GM23338 (cell line): Measurements from ENCODE around the gene ABHD17A. TPM values are rescaled to one million over a fixed set of nuclear protein-coding genes. Genes with fewer than 3 reads are reported as not detected.

Experiments
- ATAC-seq: fragments of 200-7000 bp; cut with Tn5 transposase; 3 replicates; pipeline ENCODE4 v1.9.1; 2020
- DNase-seq: peaks from one replicate; pipeline ENCODE4 v3.0.0-alpha.2; 2015; ENCODE audit warnings: low spot score
- H2AFZ ChIP-seq: fragments of 200-600 bp; sonication (generic); 2 replicates; pipeline ENCODE4 v1.8.0; 2016; ENCODE audit warnings: antibody characterized with exemption, mild to moderate bottlenecking, moderate library complexity
- H3F3A ChIP-seq: fragments of 200-600 bp; sonication (generic); replicated peaks from 2 replicates; pipeline ENCODE4 v1.8.0; 2017; ENCODE audit warnings: antibody characterized with exemption, mixed run types, low read depth
- H3K27ac ChIP-seq: fragments of 200-600 bp; sonication (generic); 2 replicates; pipeline ENCODE4 v1.6.1; 2016; ENCODE audit warnings: low read depth
- H3K27me3 ChIP-seq: fragments of 200-600 bp; sonication (generic); 2 replicates; pipeline ENCODE4 v1.8.0; 2016; ENCODE audit warnings: mild to moderate bottlenecking, mixed run types, moderate library complexity; ENCODE audit not compliant: insufficient read depth
- H3K36me3 ChIP-seq: fragments of 200-600 bp; sonication (generic); 2 replicates; pipeline ENCODE4 v1.8.0; 2016; ENCODE audit warnings: mild to moderate bottlenecking; ENCODE audit not compliant: insufficient read depth
- H3K4me1 ChIP-seq: fragments of 200-600 bp; sonication (generic); 2 replicates; pipeline ENCODE4 v1.8.0; 2016; ENCODE audit warnings: mild to moderate bottlenecking, moderate library complexity; ENCODE audit not compliant: insufficient read depth
- H3K4me2 ChIP-seq: fragments of 200-600 bp; sonication (generic); 2 replicates; pipeline ENCODE4 v1.7.1; 2017; ENCODE audit warnings: mixed run types
- H3K4me3 ChIP-seq: fragments of 200-600 bp; sonication (generic); 2 replicates; pipeline ENCODE4 v1.6.1; 2016; ENCODE audit warnings: mixed run types
- H3K79me2 ChIP-seq: fragments of 200-600 bp; sonication (generic); replicated peaks from 2 replicates; pipeline ENCODE4 v1.8.0; 2017; ENCODE audit warnings: mild to moderate bottlenecking; ENCODE audit not compliant: insufficient read depth
- H3K9me2 ChIP-seq: fragments of 200-600 bp; sonication (generic); 2 replicates; pipeline ENCODE4 v1.8.0; 2017; ENCODE audit not compliant: insufficient read depth
- H4K20me1 ChIP-seq: fragments of 200-600 bp; sonication (generic); replicated peaks from 2 replicates; pipeline ENCODE4 v1.8.0; 2017; ENCODE audit warnings: mild to moderate bottlenecking; ENCODE audit not compliant: insufficient read depth
- H3K27ac Mint-ChIP-seq: 2 replicates; pipeline ENCODE4 v1.8.0; 2020; ENCODE audit warnings: inconsistent platforms, mild to moderate bottlenecking, moderate library complexity, mixed read lengths
- H3K27me3 Mint-ChIP-seq: 3 replicates; pipeline ENCODE4 v1.8.0; 2022; ENCODE audit warnings: low read depth, mild to moderate bottlenecking, moderate library complexity, mixed read lengths, inconsistent platforms; ENCODE audit not compliant: insufficient read depth, poor library complexity
- H3K36me3 Mint-ChIP-seq: 3 replicates; pipeline ENCODE4 v1.8.0; 2021; ENCODE audit warnings: low read depth, mild to moderate bottlenecking, inconsistent platforms, moderate library complexity, mixed read lengths
- H3K4me1 Mint-ChIP-seq: 3 replicates; pipeline ENCODE4 v1.8.0; 2020; ENCODE audit warnings: mild to moderate bottlenecking, inconsistent platforms, mixed read lengths
- H3K4me3 Mint-ChIP-seq: 3 replicates; pipeline ENCODE4 v1.8.0; 2021; ENCODE audit warnings: moderate library complexity, mild to moderate bottlenecking, inconsistent platforms, mixed read lengths
- H3K9me3 Mint-ChIP-seq: 3 replicates; pipeline ENCODE4 v1.8.0; 2020; ENCODE audit warnings: moderate library complexity, mild to moderate bottlenecking, inconsistent platforms, mixed read lengths
- CREB1 ChIP-seq: fragments of 250-450 bp; sonication (Bioruptor Pico); IDR thresholded peaks from 2 replicates; pipeline ENCODE4 v1.5.0; 2020; ENCODE audit warnings: low read depth, mild to moderate bottlenecking, moderate library complexity
- CTCF ChIP-seq, 2 experiments: fragments of 200-600 bp in 1 of 2; sonication (generic) in 1 of 2; conservative IDR thresholded peaks; 2 replicates each; pipeline versions ENCODE4 v1.5.1 to v1.6.1; 2016 to 2017; ENCODE audit warnings: antibody characterized with exemption in 2 of 2, low read depth in 2 of 2, mild to moderate bottlenecking in 2 of 2, moderate library complexity in 1 of 2
- EZH2 ChIP-seq: fragments of 200-600 bp; sonication (generic); IDR thresholded peaks from one replicate; pipeline ENCODE4 v1.8.0; 2017; ENCODE audit warnings: antibody characterized with exemption, mild to moderate bottlenecking, low read depth; ENCODE audit not compliant: unreplicated experiment
- EZH2phosphoT487 ChIP-seq: fragments of 200-600 bp; sonication (generic); IDR thresholded peaks from one replicate; pipeline ENCODE4 v1.8.1; 2018; ENCODE audit warnings: antibody characterized with exemption; ENCODE audit not compliant: unreplicated experiment
- JUNB ChIP-seq: IDR thresholded peaks from one replicate; pipeline ENCODE4 v1.6.1; 2016; ENCODE audit warnings: antibody characterized with exemption; ENCODE audit not compliant: unreplicated experiment
- NANOG ChIP-seq: IDR thresholded peaks from 2 replicates; pipeline ENCODE4 v1.6.1; 2016; ENCODE audit warnings: antibody characterized with exemption, borderline replicate concordance
- POLR2AphosphoS5 ChIP-seq: IDR thresholded peaks from 2 replicates; pipeline ENCODE4 v1.6.1; 2016; ENCODE audit warnings: antibody characterized with exemption, low read depth
- REST ChIP-seq: IDR thresholded peaks from one replicate; pipeline ENCODE4 v1.6.1; 2018; ENCODE audit warnings: antibody characterized with exemption; ENCODE audit not compliant: unreplicated experiment
- STAT1 ChIP-seq: IDR thresholded peaks from one replicate; pipeline ENCODE4 v1.6.1; 2016; ENCODE audit warnings: antibody characterized with exemption; ENCODE audit not compliant: unreplicated experiment
- ZNF114 ChIP-seq: fragments of 250-450 bp; sonication (Bioruptor Pico); IDR thresholded peaks from 2 replicates; pipeline ENCODE4 v1.5.0; 2020; ENCODE audit warnings: mild to moderate bottlenecking, moderate library complexity
- ZNF331 ChIP-seq: fragments of 250-450 bp; sonication (Bioruptor Pico); IDR thresholded peaks from 2 replicates; pipeline ENCODE4 v1.5.0; 2020; ENCODE audit warnings: low read depth, mild to moderate bottlenecking, moderate library complexity
- ZNF462 ChIP-seq: fragments of 250-450 bp; sonication (Bioruptor Pico); IDR thresholded peaks from 2 replicates; pipeline ENCODE4 v1.5.0; 2020; ENCODE audit warnings: mild to moderate bottlenecking, moderate library complexity
- polyA plus RNA-seq: library from polyadenylated mRNA; unstranded; fragments of >200 nt; fragmentation: Nextera tagmentation; extraction: Ambion mirVana; gene quantifications from 2 replicates; pipeline ENCODE4 v1.2.1, GENCODE V29; 2016
- total RNA-seq: library from RNA; depleted of rRNA; stranded (reverse); fragments of >200 nt; shearing (Covaris generic); gene quantifications from 2 replicates; pipeline ENCODE4 v1.2.3, GENCODE V29; 2014

ABHD17A gene
- total and polyA plus RNA-seq, 2 experiments from 2014 or later = 34.2 to 99.9 TPM

GRCh38 chr19:1913781-1914577 is 28.7 kb upstream of the ABHD17A start (continued):
- no peak for TF ChIP-seq NANOG
- TF ChIP-seq JUNB = no peak
- no peak for TF ChIP-seq CREB1

GRCh38 chr19:1912760-1913505 is 27.6 kb upstream of the ABHD17A start:
- H3K4me2 ChIP-seq = no peak overlapping the region
- H3K36me3 ChIP-seq = no peaks in the 10 kb centered on the region
- no peaks in the 10 kb centered on the region for H3K9me2 ChIP-seq
- peaks cover 53% of the 10 kb centered on the region for H3K79me2 ChIP-seq
- Mint-ChIP-seq H3K9me3 (no peaks in the 10 kb centered on the region), H3K27me3 (peaks cover 5% of the 10 kb centered on the region), H3K4me3 (no peak overlapping the region), H3K4me1 (no peaks in the 10 kb centered on the region), H3K27ac (no peak overlapping the region), H3K36me3 (peaks cover 16% of the 10 kb centered on the region)
- DNase-seq (no peak), ATAC-seq (no peak)
- H3K27ac ChIP-seq = no peak overlapping the region
- no peaks in the 10 kb centered on the region for H3K27me3 ChIP-seq
- H3K4me1 ChIP-seq = no peaks in the 10 kb centered on the region
- H3K4me3 ChIP-seq = no peak overlapping the region
- H2AFZ ChIP-seq = no peak overlapping the region
- H3F3A ChIP-seq = no peaks in the 10 kb centered on the region
- H4K20me1 ChIP-seq = peaks cover 4% of the 10 kb centered on the region
- no peak for TF ChIP-seq CTCF (conservative IDR thresholded peaks at IDR 0.05; ENCODE audit: low read depth in 2 of 2)
- no peak for TF ChIP-seq ZNF114
- TF ChIP-seq POLR2AphosphoS5 = no peak
- no peak for TF ChIP-seq STAT1
- no peak for TF ChIP-seq EZH2phosphoT487
- no peak for TF ChIP-seq ZNF462 (CRISPR knock-in tag)
- TF ChIP-seq CREB1 = no peak
- TF ChIP-seq JUNB = no peak
- no peak for TF ChIP-seq ZNF331 (CRISPR knock-in tag)
- TF ChIP-seq EZH2 = no peak
- no peak for TF ChIP-seq REST
